Sigmoid colon (tissue), 7 donors: ENCODE data around the gene ELAC1. TPM values are rescaled to one million over a fixed set of nuclear protein-coding genes. Genes with fewer than 3 reads are reported as not detected.
"Not testable (repeated sequence)": the region's sequence is repeated elsewhere in the genome, so short reads cannot be mapped to it uniquely, and the experiment has no call there.

Experiments used
- DNase-seq: peaks from one replicate; pipeline ENCODE4 v3.0.0-alpha.2; 2019
- H3K27ac ChIP-seq, 4 donors: fragments of 200-600 bp; sonication (generic); one replicate each; pipeline ENCODE4 v1.5.1; 2016 to 2019; ENCODE audit warnings: mild to moderate bottlenecking in 1 of 4
- H3K27me3 ChIP-seq, 3 donors: fragments of 200-600 bp; sonication (generic); one replicate each; pipeline ENCODE4 v1.5.1; 2019; ENCODE audit warnings: mild to moderate bottlenecking in 1 of 3
- H3K36me3 ChIP-seq, 4 donors: fragments of 200-600 bp; sonication (generic); one replicate each; pipeline ENCODE4 v1.5.1; 2016 to 2019
- H3K4me1 ChIP-seq, 4 donors: fragments of 200-600 bp; sonication (generic); one replicate each; pipeline ENCODE4 v1.5.1; 2017 to 2019
- H3K4me3 ChIP-seq, 4 donors: fragments of 200-600 bp; sonication (generic); one replicate each; pipeline ENCODE4 v1.5.1; 2017 to 2019; ENCODE audit warnings: mild to moderate bottlenecking in 2 of 4, moderate library complexity in 1 of 4
- H3K9me3 ChIP-seq, 4 donors: fragments of 200-600 bp in 3 of 4; sonication (generic) in 3 of 4; one replicate each; pipeline versions ENCODE4 v1.5.1 to v1.6.1; 2013 to 2019
- EP300 ChIP-seq, 4 donors: sonication (generic); formaldehyde crosslinking; IDR thresholded peaks; one replicate each; pipeline ENCODE4 v1.6.1; 2017; ENCODE audit warnings: antibody characterized with exemption in 4 of 4
- POLR2A ChIP-seq, 2 donors: fragments of 450-650 bp; IDR thresholded peaks; one replicate each; pipeline ENCODE4 v1.6.1; 2016; ENCODE audit warnings: antibody characterized with exemption in 2 of 2, mild to moderate bottlenecking in 2 of 2, moderate library complexity in 2 of 2
- POLR2AphosphoS5 ChIP-seq, 4 donors: sonication (generic); formaldehyde crosslinking; IDR thresholded peaks; one replicate each; pipeline ENCODE4 v1.6.1; 2017; ENCODE audit warnings: antibody characterized with exemption in 4 of 4
- WGBS, 2 donors: extraction: QIAGEN DNeasy Blood & Tissue Kit; methylation state at CpG; one replicate each; pipeline ENCODE4 v1.1.7; 2013; 5-methylcytosine and 5-hydroxymethylcytosine counted together
- intact Hi-C: fragments of 100-400 bp; cut with DNase I; formaldehyde crosslinking; loops from one replicate; pipeline ENCODE4 v1.15.1; 2023
- polyA plus RNA-seq, 3 donors: library from polyadenylated mRNA; stranded (reverse); fragments of 200-250 nt; gene quantifications; one replicate each; pipeline ENCODE4 v1.2.3, GENCODE V29; 2013
- total RNA-seq, 4 donors: library from RNA; depleted of rRNA; stranded (reverse); fragments of >200 nt; gene quantifications; one replicate each; pipeline ENCODE4 v1.1.0, GENCODE V29; 2016
- TF ChIP-seq, protein P1 (sequence below), 4 experiments: fragments of 450-650 bp in 3 of 4; fragments of 200-600 bp in 1 of 4; IDR thresholded peaks; one replicate each; pipeline ENCODE4 v1.5.1; 2016 to 2019; ENCODE audit warnings: antibody characterized with exemption in 4 of 4, mild to moderate bottlenecking in 3 of 4, moderate library complexity in 2 of 4
- donor health status: healthy with polysubstance abuse.
- donor health status: Bipolar disorder and iron deficiency.
- donor health status: healthy.

ELAC1 gene
- total and polyA plus RNA-seq, 7 donors, result 3.9 to 8.1 (median 5.4) TPM

GRCh38 chr18:50969448-50969847 lies 1.6 kb downstream of the ELAC1 start:
- Histone ChIP-seq H3K27ac (peak overlapping the region; percentile 97 to 100 (median 99)), H3K9me3 (no peaks in the 10 kb centered on the region), H3K36me3 (peaks cover 0 to 2% (median under 1%) of the 10 kb centered on the region in 4 donors), H3K4me1 (peaks cover 0 to 24% (median 17%) of the 10 kb centered on the region in 4 donors), H3K27me3 (no peaks in the 10 kb centered on the region), H3K4me3 (no peak overlapping the region)
- no peak for DNase-seq
- WGBS, 2 donors, result 80 to 88% methylated on average over 5 of the region's 5 CpGs
- intact Hi-C loops, result loop anchor here (2.0 to 5.0 kb wide), 2 partner anchors 147 to 227 kb away; partner anchors contain the start of genes MEX3C and MRO
- TF ChIP-seq POLR2A (IDR thresholded peaks at IDR 0.05) (no peak), EP300 (IDR thresholded peaks at IDR 0.05) (no peak), POLR2AphosphoS5 (IDR thresholded peaks at IDR 0.05) (no peak)
- TF ChIP-seq, protein P1, sequence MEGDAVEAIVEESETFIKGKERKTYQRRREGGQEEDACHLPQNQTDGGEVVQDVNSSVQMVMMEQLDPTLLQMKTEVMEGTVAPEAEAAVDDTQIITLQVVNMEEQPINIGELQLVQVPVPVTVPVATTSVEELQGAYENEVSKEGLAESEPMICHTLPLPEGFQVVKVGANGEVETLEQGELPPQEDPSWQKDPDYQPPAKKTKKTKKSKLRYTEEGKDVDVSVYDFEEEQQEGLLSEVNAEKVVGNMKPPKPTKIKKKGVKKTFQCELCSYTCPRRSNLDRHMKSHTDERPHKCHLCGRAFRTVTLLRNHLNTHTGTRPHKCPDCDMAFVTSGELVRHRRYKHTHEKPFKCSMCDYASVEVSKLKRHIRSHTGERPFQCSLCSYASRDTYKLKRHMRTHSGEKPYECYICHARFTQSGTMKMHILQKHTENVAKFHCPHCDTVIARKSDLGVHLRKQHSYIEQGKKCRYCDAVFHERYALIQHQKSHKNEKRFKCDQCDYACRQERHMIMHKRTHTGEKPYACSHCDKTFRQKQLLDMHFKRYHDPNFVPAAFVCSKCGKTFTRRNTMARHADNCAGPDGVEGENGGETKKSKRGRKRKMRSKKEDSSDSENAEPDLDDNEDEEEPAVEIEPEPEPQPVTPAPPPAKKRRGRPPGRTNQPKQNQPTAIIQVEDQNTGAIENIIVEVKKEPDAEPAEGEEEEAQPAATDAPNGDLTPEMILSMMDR (IDR thresholded peaks at IDR 0.05), result no peak

DNA sequence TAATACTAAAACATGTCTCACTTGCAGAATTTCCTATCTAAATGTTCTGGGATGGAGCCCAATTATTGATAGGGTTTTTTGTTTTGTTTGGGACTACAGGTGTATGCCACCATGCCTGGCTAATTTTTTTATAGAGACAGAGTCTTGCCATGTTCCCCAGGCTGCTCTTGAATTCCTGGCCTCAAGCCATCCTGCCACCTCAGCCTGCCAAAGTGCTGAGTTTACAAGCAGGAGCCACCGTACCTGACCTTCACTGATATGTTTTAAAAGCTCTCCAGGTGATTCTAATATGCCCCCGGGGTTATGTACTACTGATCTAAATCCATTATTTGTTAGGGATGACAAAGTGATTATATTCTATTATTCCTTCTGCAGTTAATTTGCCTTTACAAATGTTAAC lies 2.2 kb downstream of the ELAC1 start:
- intact Hi-C loops, result no loop called here
- peaks cover 0 to 24% (median 17%) of the 10 kb centered on the region in 4 donors for H3K4me1 ChIP-seq
- H3K4me3 ChIP-seq, result no peak overlapping the region
- peak overlapping the region in 3 of 4 donors; percentile 97 to 100 (median 100) for H3K27ac ChIP-seq
- no peaks in the 10 kb centered on the region for H3K27me3 ChIP-seq
- TF ChIP-seq, protein P1 (IDR thresholded peaks at IDR 0.05), result no peak
- TF ChIP-seq POLR2AphosphoS5 (IDR thresholded peaks at IDR 0.05) (no peak), POLR2A (IDR thresholded peaks at IDR 0.05) (no peak), EP300 (IDR thresholded peaks at IDR 0.05) (no peak)
- no peak for DNase-seq
- H3K9me3 ChIP-seq, result no peaks in the 10 kb centered on the region
- H3K36me3 ChIP-seq, result peaks cover 0 to 7% (median 3%) of the 10 kb centered on the region in 4 donors
- WGBS, 2 donors, result 14 to 54% methylated on average over 2 of the region's 2 CpGs

DNA sequence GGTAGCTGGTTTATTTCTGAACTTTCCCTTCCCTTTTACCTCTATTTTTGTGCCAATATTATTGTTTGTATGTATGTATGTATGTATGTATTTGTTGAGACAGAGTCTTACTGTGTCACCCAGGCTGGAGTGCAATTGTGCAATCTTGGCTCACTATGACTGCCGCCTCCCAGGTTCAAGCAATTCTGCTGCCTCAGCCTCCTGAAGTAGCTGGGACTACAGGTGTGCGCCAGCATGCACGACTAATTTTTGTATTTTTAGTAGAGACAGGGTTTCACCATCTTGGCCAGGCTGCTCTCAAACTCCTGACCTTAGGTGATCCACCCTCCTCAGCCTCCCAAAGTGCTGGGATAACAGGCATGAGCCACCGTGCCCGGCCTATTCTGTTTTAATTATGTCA lies 4.6 kb downstream of the ELAC1 start:
- Histone ChIP-seq H3K36me3 (peaks cover 0 to 31% (median 11%) of the 10 kb centered on the region in 4 donors), H3K4me1 (peaks cover 0 to 21% (median 17%) of the 10 kb centered on the region in 4 donors)
- H3K4me3 ChIP-seq, H3K9me3 ChIP-seq, H3K27me3 ChIP-seq, H3K27ac ChIP-seq, intact Hi-C loops, DNase-seq: not testable (repeated sequence)
- 81 to 89% methylated on average over 5 of the region's 5 CpGs for WGBS, 2 donors

DNA sequence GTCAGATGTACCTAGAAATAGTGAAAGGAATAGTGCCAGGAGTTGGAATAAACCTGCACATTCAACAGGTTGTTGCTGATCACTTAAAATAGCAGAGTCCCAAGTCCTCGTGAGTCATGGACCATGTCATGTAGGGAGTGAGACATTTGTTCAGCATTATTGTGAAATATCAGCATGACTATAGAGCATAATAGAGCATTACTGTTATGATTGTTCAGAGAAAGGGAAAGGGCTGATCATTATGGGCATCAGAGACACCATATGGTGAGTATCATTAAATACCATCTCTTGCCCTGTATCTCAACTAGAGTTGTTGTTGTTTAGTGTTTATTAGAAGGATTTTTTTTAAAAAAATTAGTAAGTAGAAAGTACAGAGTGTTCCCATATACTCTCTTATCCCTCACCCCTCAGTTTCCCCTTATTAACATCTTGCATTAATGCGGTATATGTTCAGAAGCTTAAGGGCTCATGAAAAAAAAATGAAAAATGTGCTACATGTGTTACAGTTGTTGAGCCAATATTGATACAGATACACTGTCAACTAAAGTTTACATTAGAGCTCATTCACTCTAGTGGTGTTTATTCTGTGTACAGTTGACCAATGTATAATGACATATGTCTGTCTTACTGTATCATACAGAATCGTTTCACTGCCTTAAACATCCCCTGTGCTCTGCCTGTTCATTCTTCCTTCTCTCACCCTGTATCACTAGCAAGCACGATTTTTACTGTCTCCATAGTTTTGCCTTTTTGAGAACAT lies 5.7 kb downstream of the ELAC1 start:
- H3K36me3 ChIP-seq, result peaks cover 0 to 41% (median 13%) of the 10 kb centered on the region in 4 donors
- intact Hi-C loops, result no loop called here
- no peak for DNase-seq
- peaks cover 0 to 19% (median 16%) of the 10 kb centered on the region in 4 donors for H3K4me1 ChIP-seq
- WGBS, 2 donors, result 42 to 74% methylated on average over 4 of the region's 4 CpGs
- no peaks in the 10 kb centered on the region for H3K27me3 ChIP-seq
- no peak overlapping the region for H3K4me3 ChIP-seq
- H3K27ac ChIP-seq, result no peak overlapping the region
- peaks cover 0 to 7% (median 0%) of the 10 kb centered on the region in 4 donors for H3K9me3 ChIP-seq
- TF ChIP-seq, protein P1 (IDR thresholded peaks at IDR 0.05), result no peak
- TF ChIP-seq POLR2A (IDR thresholded peaks at IDR 0.05), result no peak
- TF ChIP-seq EP300 (IDR thresholded peaks at IDR 0.05), result no peak
- TF ChIP-seq POLR2AphosphoS5 (IDR thresholded peaks at IDR 0.05), result no peak

- peaks cover 0 to 7% (median 0%) of the 10 kb centered on the region in 4 donors for H3K9me3 ChIP-seq
- TF ChIP-seq POLR2AphosphoS5 (IDR thresholded peaks at IDR 0.05) (no peak), POLR2A (IDR thresholded peaks at IDR 0.05) (no peak), EP300 (IDR thresholded peaks at IDR 0.05) (no peak)
- TF ChIP-seq, protein P1 (IDR thresholded peaks at IDR 0.05), result no peak
- WGBS, 2 donors, result 98% methylated on average over 5 of the region's 5 CpGs
- no peak for DNase-seq
- H3K27me3 ChIP-seq, result no peaks in the 10 kb centered on the region
- H3K4me1 ChIP-seq, result peaks cover 0 to 3% (median 2%) of the 10 kb centered on the region in 4 donors
- no peak overlapping the region for H3K27ac ChIP-seq
- intact Hi-C loops, result no loop called here
- no peak overlapping the region for H3K4me3 ChIP-seq
- H3K36me3 ChIP-seq, result peaks cover 0 to 52% (median 13%) of the 10 kb centered on the region in 4 donors
Measured at GRCh38 chr18:50977037-50977760, 9.4 kb downstream of the ELAC1 start.
